HepG2 (cell line): ENCODE measurements around the gene CMC1. TPM values are rescaled to one million over a fixed set of nuclear protein-coding genes. Genes with fewer than 3 reads are reported as not detected.
A peak's percentile ranks its signal among the peaks of the same experiment; 100 is the strongest.

ENCODE experiments used
- AHR ChIP-seq: IDR thresholded peaks from 2 replicates; pipeline ENCODE4 v1.6.1; 2018; ENCODE audit warnings: missing genetic modification reagents, missing compliant biosample characterization
- DNMT3B ChIP-seq: conservative IDR thresholded peaks from 2 replicates; pipeline ENCODE4 v1.6.1; 2016; ENCODE audit warnings: missing biosample characterization, control low read depth
- EED ChIP-seq: sonication (generic); formaldehyde crosslinking; IDR thresholded peaks from 2 replicates; pipeline ENCODE4 v1.5.0; 2020; ENCODE audit warnings: mild to moderate bottlenecking, missing genetic modification reagents
- ESRRA ChIP-seq: sonication (generic); formaldehyde crosslinking; IDR thresholded peaks from 2 replicates; pipeline ENCODE4 v1.5.1; 2020; ENCODE audit warnings: mild to moderate bottlenecking, low read depth, missing genetic modification reagents
- HCFC1 ChIP-seq: fragments of 150-350 bp; IDR thresholded peaks from 2 replicates; pipeline ENCODE4 v1.6.1; 2014; ENCODE audit warnings: low read depth, low read length
- JUN ChIP-seq: sonication (generic); formaldehyde crosslinking; IDR thresholded peaks from 2 replicates; pipeline ENCODE4 v1.4.0; 2020; ENCODE audit warnings: mild to moderate bottlenecking, missing genetic modification reagents
- KLF16 ChIP-seq, 2 experiments: sonication (generic) in 1 of 2; formaldehyde crosslinking in 1 of 2; IDR thresholded peaks; 2 replicates each; pipeline versions ENCODE4 v1.6.1 to v1.8.0; 2016 to 2023; ENCODE audit warnings: missing genetic modification reagents in 2 of 2, missing compliant biosample characterization in 1 of 2
- KMT2B ChIP-seq: IDR thresholded peaks from 2 replicates; pipeline ENCODE4 v1.6.1; 2016; ENCODE audit warnings: missing genetic modification reagents, missing compliant biosample characterization
- NR1H2 ChIP-seq: sonication (generic); formaldehyde crosslinking; IDR thresholded peaks from 2 replicates; pipeline ENCODE4 v1.8.1; 2022; ENCODE audit warnings: low read depth, missing genetic modification reagents, borderline replicate concordance
- NR2C2 ChIP-seq: sonication (generic); formaldehyde crosslinking; IDR thresholded peaks from 2 replicates; pipeline ENCODE4 v1.4.0; 2020; ENCODE audit warnings: missing genetic modification reagents, mild to moderate bottlenecking, moderate library complexity, borderline replicate concordance
- PAF1 ChIP-seq: IDR thresholded peaks from 2 replicates; pipeline ENCODE4 v1.6.1; 2016; ENCODE audit warnings: missing genetic modification reagents, missing compliant biosample characterization
- PRMT3 ChIP-seq: sonication (generic); formaldehyde crosslinking; IDR thresholded peaks from 2 replicates; pipeline ENCODE4 v1.8.1; 2022; ENCODE audit warnings: low read depth, mild to moderate bottlenecking, moderate library complexity, missing genetic modification reagents, borderline replicate concordance
- SMAD3 ChIP-seq: sonication (generic); formaldehyde crosslinking; IDR thresholded peaks from 2 replicates; pipeline ENCODE4 v1.4.0; 2020; ENCODE audit warnings: missing genetic modification reagents
- TARDBP ChIP-seq: sonication (generic); formaldehyde crosslinking; IDR thresholded peaks from 2 replicates; pipeline ENCODE4 v1.8.0; 2022; ENCODE audit warnings: mild to moderate bottlenecking, missing genetic modification reagents
- THAP11 ChIP-seq: IDR thresholded peaks from 2 replicates; pipeline ENCODE4 v1.6.1; 2016; ENCODE audit warnings: missing biosample characterization, missing genetic modification reagents
- TRIM24 ChIP-seq: sonication (generic); formaldehyde crosslinking; IDR thresholded peaks from 2 replicates; pipeline ENCODE4 v1.8.0; 2022; ENCODE audit warnings: mild to moderate bottlenecking, missing genetic modification reagents
- YEATS4 ChIP-seq: sonication (generic); formaldehyde crosslinking; IDR thresholded peaks from 2 replicates; pipeline ENCODE4 v1.4.0; 2020; ENCODE audit warnings: missing genetic modification reagents, borderline replicate concordance
- ZNF24 ChIP-seq: fragments of 450-650 bp; IDR thresholded peaks from 2 replicates; pipeline ENCODE4 v1.6.1; 2017; ENCODE audit warnings: antibody characterized with exemption, mild to moderate bottlenecking
- ZNF570 ChIP-seq: sonication (generic); formaldehyde crosslinking; IDR thresholded peaks from 2 replicates; pipeline ENCODE4 v1.4.0; 2020; ENCODE audit warnings: mild to moderate bottlenecking, missing genetic modification reagents, borderline replicate concordance
- ZNF761 ChIP-seq: sonication (generic); formaldehyde crosslinking; conservative IDR thresholded peaks from 2 replicates; pipeline ENCODE4 v1.4.0; 2020; ENCODE audit warnings: mild to moderate bottlenecking, missing genetic modification reagents
- ZSCAN31 ChIP-seq: sonication (generic); formaldehyde crosslinking; IDR thresholded peaks from 2 replicates; pipeline ENCODE4 v1.5.0; 2020; ENCODE audit warnings: low read depth, mild to moderate bottlenecking, missing genetic modification reagents
- polyA plus RNA-seq, 8 experiments: library from polyadenylated mRNA; depleted of rRNA in 3 of 8; stranded (reverse) in 7 of 8; unstranded in 1 of 8; fragments of >200 nt; fragmentation: Illumina TruSeq in 4 of 8; extraction: Trizol in 4 of 8; gene quantifications; 2 replicates each; pipeline versions ENCODE4 v1.2.1 to v1.2.3, GENCODE V29; 2011 to 2016; ENCODE audit warnings: low read depth in 4 of 8, missing spikeins in 1 of 8, mixed read lengths in 1 of 8; ENCODE audit not compliant: insufficient read depth in 1 of 8
- total RNA-seq, 5 experiments: library from RNA; depleted of rRNA; stranded (reverse); fragments of >200 nt; fragmentation: Illumina TruSeq; extraction: Trizol; gene quantifications; 2 replicates each; pipeline ENCODE4 v1.2.3, GENCODE V29; 2016; ENCODE audit warnings: low read depth in 1 of 5
- TF ChIP-seq, protein P1 (sequence below): sonication (generic); formaldehyde crosslinking; IDR thresholded peaks from 2 replicates; pipeline ENCODE4 v1.4.0; 2020; ENCODE audit warnings: missing genetic modification reagents
- TF ChIP-seq, protein P2 (sequence below): sonication (generic); formaldehyde crosslinking; conservative IDR thresholded peaks from 2 replicates; pipeline ENCODE4 v1.8.1; 2023; ENCODE audit warnings: missing genetic modification reagents
- TF ChIP-seq, protein P3 (sequence below): sonication (generic); formaldehyde crosslinking; IDR thresholded peaks from 2 replicates; pipeline ENCODE4 v1.8.0; 2023; ENCODE audit warnings: mild to moderate bottlenecking, missing genetic modification reagents

Gene CMC1
- total and polyA plus RNA-seq, 2 of the 13 experiments (the other 11 are each of a cell fraction or from before 2014, with no cell fraction given): 22.1 to 29.5 TPM

DNA sequence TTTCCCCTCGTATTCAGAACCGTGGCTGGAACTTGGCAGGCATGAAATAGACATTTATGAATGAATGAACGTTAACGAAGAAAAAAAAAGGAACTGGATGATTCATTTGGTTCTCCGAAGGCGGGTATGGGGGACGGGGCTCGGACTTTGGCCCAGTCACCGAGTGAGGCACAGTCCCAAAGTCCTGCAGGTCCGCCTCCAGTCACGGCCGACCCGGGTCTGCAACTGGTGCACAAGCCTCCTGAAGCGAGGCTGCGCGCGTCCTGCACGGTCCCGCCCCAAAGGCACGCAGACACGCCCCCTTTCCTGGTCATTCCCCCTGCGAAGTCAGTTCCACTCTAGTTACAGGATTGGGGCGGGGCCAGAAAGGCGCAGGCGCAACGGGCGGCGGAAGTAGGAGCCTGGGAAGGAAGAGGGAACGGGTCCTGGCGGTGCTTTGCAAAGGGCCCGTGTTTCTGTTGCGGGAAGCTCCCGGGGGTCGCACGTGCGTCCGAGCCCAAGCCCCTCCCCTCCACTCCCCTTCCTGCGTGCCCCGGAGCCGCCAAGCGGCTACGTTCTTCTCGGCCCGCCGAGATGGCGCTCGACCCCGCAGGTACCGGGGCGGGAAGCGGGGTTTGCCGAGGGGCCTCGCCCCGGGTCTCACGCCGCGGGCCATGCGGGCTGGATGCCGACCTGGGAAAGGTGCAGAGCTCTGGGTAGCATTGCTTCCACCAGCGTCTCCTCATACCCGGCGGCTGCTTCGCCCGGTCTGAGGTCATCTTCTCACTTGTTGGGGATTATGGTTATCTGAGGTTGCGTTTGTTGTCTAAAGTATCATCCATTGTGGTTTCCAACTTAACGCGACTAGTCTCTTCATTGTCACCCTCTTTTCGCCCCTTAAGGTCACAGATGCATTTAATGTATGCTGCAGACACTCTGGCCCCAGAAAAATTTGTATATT lies at the start of gene CMC1 (continued):
- TF ChIP-seq KMT2B (CRISPR knock-in tag) (peak; percentile 92), YEATS4 (CRISPR knock-in tag) (peak; percentile 96), ESRRA (CRISPR knock-in tag) (peak; percentile 68), PRMT3 (CRISPR knock-in tag) (0 out of 2 replicates have a peak, but pooled peaks have one; percentile 49), NR2C2 (CRISPR knock-in tag) (peak; percentile 57), DNMT3B (CRISPR knock-in tag) (peak; percentile 68; the same call in 1 of the 2 replicates), EED (CRISPR knock-in tag) (peak; percentile 97), TARDBP (CRISPR knock-in tag) (no peak; the same call in 1 of the 2 replicates), KLF16 (CRISPR knock-in tag; IDR thresholded peaks at IDR 0.05) (peak in 1 of 2 experiments; percentile 80; a peak in 2 of 4 replicates), TRIM24 (CRISPR knock-in tag) (no peak), ZNF761 (peak; percentile 94; the same call in 1 of the 2 replicates), ZSCAN31 (CRISPR knock-in tag) (peak; percentile 93; the same call in 1 of the 2 replicates), PAF1 (CRISPR knock-in tag) (no peak), NR1H2 (CRISPR knock-in tag) (peak; percentile 18; the same call in 1 of the 2 replicates), THAP11 (CRISPR knock-in tag) (peak; percentile 85), AHR (CRISPR knock-in tag) (peak; percentile 83; the same call in 1 of the 2 replicates), ZNF570 (CRISPR knock-in tag) (no peak), ZNF24 (peak; percentile 46), SMAD3 (peak; percentile 23; the same call in 1 of the 2 replicates), JUN (peak; percentile 71; the same call in 1 of the 2 replicates), HCFC1 (no peak)
- TF ChIP-seq, protein P1, sequence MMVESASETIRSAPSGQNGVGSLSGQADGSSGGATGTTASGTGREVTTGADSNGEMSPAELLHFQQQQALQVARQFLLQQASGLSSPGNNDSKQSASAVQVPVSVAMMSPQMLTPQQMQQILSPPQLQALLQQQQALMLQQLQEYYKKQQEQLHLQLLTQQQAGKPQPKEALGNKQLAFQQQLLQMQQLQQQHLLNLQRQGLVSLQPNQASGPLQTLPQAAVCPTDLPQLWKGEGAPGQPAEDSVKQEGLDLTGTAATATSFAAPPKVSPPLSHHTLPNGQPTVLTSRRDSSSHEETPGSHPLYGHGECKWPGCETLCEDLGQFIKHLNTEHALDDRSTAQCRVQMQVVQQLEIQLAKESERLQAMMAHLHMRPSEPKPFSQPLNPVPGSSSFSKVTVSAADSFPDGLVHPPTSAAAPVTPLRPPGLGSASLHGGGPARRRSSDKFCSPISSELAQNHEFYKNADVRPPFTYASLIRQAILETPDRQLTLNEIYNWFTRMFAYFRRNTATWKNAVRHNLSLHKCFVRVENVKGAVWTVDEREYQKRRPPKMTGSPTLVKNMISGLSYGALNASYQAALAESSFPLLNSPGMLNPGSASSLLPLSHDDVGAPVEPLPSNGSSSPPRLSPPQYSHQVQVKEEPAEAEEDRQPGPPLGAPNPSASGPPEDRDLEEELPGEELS (CRISPR knock-in tag): peak; percentile 52
- TF ChIP-seq, protein P2, sequence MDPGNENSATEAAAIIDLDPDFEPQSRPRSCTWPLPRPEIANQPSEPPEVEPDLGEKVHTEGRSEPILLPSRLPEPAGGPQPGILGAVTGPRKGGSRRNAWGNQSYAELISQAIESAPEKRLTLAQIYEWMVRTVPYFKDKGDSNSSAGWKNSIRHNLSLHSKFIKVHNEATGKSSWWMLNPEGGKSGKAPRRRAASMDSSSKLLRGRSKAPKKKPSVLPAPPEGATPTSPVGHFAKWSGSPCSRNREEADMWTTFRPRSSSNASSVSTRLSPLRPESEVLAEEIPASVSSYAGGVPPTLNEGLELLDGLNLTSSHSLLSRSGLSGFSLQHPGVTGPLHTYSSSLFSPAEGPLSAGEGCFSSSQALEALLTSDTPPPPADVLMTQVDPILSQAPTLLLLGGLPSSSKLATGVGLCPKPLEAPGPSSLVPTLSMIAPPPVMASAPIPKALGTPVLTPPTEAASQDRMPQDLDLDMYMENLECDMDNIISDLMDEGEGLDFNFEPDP (CRISPR knock-in tag): no peak
- TF ChIP-seq, protein P3, sequence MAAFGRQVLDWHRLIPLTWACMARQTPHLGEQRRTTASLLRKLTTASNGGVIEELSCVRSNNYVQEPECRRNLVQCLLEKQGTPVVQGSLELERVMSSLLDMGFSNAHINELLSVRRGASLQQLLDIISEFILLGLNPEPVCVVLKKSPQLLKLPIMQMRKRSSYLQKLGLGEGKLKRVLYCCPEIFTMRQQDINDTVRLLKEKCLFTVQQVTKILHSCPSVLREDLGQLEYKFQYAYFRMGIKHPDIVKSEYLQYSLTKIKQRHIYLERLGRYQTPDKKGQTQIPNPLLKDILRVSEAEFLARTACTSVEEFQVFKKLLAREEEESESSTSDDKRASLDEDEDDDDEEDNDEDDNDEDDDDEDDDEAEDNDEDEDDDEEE (CRISPR knock-in tag): no peak
